G401 (cell line): ENCODE results near the gene TBCD. TPM values are rescaled to one million over a fixed set of nuclear protein-coding genes. Genes with fewer than 3 reads are reported as not detected.

Experiments
- DNase-seq: peaks from one replicate; pipeline ENCODE4 v3.0.0-alpha.2; 2015; ENCODE audit warnings: low spot score
- in situ Hi-C: cut with HindIII; loops from 2 replicates; pipeline ENCODE4 v1.10.0; 2016; ENCODE audit warnings: low sequenced_read_pairs, mixed read lengths
- total RNA-seq: library from RNA; depleted of rRNA; stranded (reverse); fragments of >200 nt; shearing (Covaris generic); gene quantifications from 2 replicates; pipeline ENCODE4 v1.2.3, GENCODE V29; 2014

The TBCD gene
- total RNA-seq, 1 experiment from 2014 or later, result 108 TPM

DNA sequence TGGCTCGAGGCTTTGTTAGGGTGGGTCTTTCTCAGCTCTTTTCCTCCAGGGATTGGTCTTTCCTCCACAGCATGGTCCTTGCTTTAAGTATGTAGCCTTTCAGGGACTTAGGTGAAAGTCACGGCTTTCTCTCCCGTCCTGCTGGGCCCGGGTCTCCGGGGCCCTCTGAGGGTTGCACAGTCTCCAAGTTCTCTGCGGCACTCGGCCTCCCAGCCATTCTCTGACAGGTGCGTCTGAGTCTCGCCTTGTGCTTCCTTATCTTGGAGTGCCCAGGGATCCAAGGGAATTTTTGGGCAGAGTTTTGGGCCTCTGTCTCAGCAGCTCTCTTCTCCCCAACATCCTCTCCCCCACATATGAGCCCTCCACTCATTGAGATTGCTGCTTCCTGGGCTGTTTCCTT is 51.3 kb downstream of the TBCD start:
- in situ Hi-C loops, result no loop called here
- DNase-seq, result no peak

DNA sequence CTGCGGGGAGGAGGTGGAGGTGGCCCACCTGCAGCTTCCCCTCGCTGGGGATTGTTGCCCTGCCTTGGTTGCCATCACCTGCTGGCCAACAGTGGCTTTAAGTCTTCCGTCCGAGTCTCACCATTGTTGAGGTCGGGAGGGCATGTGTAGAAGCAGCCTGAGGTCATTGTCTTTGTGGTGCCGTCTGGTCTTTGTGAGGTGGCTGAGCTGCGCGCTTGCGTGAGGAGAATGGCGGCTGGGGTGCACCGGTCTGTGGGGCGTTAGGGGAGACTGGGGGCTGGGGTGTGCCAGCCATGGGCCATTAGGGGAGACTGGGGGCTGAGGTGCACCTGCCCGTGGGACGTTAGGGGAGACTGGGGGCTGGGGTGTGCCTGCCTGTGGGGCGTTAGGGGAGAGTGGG is 51.7 kb downstream of the TBCD start:
- in situ Hi-C loops, result no loop called here
- DNase-seq, result no peak

DNA sequence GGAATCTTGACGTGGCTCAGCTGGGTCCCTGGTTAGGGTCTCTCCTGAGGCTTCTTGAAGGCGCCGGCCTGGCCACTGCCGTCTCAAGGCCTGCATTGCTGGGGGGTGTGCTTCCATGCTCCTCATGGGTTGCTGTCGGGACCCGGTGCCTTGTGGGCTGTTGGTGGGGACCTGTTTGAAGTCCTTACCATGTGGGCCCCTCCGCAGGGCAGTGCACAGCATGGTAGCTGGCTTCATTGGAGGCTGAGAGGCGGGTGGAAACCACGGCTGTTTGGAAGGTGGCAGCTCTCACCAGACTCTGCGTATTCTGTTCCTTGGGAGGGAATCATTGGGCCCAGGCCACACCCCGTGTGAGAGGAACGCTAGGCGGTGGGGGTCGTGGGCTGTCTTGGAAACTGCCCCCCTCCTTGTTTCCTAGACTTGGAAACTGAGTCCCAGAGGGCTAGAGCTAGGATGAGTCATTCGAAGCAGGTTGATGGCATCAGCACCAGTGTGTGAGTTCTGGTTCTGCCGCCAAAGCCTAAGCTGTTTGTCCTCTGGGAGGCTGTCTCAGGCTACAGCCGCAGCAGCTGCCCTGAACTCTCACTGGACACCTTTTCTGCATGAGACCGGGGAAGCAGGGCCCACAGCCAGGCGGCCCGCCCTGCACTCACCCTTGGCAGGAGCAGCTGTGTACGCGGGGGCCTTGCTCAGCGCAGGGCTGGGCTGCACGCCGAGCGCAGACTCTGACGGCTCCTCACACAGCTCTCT is 52.8 kb downstream of the TBCD start:
- in situ Hi-C loops, result no loop called here
- peak; percentile 41 for DNase-seq

DNA sequence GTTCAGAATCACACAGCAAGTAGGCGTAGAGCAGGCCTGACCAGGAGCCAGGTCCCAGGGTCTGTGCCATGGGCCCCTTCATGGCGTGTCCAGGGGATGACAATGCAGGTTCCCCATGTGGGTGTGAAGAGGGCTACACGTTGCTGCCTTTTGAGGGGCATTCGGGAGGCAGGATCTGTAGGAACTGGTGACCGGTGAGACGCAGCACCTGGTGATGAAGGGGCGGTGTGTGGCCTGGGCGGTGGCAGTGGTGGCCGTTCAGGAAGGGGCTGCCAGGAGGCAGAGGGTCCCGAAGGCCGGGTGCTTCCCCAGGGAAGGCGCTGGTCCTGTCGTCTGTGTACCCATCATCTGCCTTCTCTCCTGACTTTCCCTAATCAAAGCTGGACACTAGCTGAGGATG is 53.4 kb downstream of the TBCD start:
- DNase-seq, result no peak

DNA sequence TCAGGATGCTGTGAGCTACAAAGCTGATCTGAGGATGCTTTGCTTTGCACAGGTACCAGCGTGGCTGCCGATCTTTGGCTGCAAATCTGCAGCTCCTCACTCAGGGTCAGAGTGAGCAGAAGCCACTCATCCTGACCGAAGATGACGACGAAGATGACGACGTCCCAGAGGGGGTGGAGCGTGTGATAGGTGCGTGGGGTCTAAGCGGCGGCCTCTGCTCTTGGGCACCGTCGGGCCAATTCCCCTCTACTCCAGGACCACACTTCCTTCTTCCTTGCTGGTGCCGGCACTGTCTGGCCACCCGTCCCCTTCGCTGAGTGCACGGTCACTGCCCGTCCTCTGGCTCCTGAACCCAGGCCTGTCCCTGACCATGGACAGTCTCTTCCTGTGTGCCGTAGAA is 54.0 kb downstream of the TBCD start:
- no peak for DNase-seq
- in situ Hi-C loops, result no loop called here

More for the DNA sequence above, 53.4 kb downstream of the TBCD start:
- in situ Hi-C loops, result no loop called here

DNA sequence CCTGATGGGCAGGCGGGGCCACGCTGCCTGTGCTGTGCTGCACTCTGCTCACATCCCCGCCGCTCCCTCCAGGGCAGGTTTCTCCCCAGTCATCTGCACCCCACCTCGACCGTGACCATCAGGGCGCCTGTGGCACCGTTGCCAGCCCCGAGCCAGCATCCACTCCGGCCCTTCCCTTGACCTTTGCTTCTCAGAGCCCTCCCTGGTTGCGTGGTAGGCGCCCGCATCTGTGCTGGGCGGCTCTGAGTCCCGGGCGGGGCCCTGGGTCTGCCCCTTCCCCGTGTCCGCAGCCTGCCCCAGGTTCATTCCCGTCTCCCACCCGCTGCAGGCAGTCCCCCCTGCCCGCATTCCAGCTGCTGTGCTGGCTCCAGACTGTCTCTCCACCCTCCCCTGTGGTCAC is 54.8 kb downstream of the TBCD start:
- no peak for DNase-seq
- in situ Hi-C loops, result no loop called here

DNA sequence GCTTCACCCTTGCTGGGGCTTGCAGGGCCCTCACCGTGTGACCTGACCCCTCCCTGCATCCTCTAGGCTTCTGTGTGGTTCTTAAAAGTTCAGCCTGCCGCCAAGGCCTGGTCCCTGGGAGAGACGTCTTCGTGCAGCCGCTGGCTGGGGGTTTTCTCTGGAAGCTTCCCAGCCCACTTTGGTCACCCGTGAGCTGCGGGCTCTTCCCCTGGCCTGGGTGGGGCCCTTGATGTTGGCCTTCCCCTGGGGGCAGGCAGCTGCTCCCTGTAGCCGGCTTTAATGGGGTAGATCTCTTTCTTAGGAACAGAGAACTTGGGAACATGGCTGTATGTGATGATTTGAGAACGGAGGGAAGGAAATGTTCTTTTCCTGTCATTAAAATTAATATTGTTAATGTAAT is 55.2 kb downstream of the TBCD start:
- in situ Hi-C loops, result no loop called here
- no peak for DNase-seq

DNA sequence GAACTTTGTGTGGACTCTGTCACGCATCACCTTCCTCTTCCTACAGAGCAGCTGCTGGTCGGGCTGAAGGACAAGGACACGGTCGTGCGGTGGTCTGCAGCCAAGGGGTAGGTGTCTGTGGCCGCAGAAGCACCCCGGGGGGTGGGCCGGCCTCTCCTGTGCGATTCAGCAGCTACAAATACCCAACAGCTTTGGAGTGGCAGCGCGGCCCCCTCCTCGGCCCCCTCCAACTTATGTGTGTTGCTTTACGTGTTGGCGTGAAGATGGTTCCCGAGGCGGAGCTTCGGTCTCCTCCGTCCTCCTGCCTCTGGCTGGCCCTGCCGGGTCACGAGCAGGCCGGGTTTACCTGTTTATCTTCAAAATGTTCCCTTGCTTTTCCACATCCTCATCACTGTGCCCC is 55.7 kb downstream of the TBCD start:
- no peak for DNase-seq
- in situ Hi-C loops, result no loop called here

DNA sequence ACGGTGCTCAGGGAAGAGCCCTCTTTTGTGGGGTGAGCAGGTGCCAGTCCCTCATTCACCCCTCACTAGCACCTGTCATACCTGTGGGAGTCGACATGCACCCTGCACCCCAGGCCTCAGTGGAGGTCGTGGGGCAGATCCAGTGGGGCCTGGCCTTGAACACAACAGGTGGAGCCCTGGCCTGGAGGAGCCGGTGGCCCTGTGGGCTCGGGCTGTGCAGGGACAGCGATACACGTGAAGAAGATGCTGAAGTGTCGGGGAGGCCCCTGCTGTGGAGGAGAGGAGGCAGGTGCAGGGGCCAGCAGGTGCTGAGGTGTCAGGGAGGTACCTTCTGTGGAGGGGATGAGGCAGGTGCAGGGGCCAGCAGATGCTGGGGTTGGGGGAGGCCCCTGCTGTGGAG is 56.1 kb downstream of the TBCD start:
- in situ Hi-C loops, result no loop called here
- DNase-seq, result no peak

DNA sequence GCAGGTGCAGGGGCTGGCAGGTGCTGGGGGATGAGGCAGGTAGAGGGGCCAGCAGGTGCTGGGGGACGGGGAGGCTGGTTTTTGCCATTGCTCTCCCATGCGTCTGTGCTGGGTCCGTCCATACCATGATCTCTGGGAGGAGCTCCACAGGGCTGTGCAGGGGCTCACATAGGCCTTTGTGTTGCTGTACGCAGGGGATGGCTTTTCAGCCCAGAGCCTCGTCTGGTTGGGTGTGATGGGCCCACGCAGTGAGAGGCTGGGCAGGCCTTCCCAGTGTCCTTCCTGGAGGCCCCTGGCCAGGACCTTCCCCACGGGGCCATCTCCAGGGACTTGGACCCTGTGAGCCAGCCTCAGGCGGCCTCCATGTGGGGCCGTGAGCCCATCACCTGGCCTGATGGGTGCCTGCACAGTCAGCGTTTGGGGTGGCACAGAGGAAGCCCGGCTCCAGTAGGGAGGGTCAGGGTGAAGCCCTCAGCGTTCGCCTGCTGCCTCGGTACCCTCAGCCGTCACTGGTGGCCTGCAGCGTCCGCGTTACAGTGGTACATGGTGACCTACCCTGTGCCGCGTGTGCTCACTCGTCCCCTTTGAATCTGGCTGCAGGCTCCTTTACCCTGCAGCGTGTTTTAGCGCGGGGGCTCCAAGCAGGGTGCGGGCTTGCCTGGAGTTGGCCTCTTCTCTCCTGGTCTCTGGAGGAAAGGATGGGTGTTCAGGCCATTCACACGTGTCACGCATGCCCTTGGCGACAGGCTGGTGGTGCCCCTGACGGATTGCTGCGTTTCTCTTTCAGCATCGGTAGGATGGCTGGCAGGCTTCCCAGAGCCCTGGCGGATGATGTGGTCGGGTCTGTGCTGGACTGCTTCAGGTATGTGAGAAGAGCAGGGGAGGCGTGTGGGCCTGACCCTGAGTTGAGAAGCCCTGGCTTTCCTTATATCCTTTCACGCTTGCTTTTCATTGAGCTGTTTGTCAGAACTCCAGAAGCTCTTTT is 57.3 kb downstream of the TBCD start:
- in situ Hi-C loops, result no loop called here
- peak; percentile 36 for DNase-seq

DNA sequence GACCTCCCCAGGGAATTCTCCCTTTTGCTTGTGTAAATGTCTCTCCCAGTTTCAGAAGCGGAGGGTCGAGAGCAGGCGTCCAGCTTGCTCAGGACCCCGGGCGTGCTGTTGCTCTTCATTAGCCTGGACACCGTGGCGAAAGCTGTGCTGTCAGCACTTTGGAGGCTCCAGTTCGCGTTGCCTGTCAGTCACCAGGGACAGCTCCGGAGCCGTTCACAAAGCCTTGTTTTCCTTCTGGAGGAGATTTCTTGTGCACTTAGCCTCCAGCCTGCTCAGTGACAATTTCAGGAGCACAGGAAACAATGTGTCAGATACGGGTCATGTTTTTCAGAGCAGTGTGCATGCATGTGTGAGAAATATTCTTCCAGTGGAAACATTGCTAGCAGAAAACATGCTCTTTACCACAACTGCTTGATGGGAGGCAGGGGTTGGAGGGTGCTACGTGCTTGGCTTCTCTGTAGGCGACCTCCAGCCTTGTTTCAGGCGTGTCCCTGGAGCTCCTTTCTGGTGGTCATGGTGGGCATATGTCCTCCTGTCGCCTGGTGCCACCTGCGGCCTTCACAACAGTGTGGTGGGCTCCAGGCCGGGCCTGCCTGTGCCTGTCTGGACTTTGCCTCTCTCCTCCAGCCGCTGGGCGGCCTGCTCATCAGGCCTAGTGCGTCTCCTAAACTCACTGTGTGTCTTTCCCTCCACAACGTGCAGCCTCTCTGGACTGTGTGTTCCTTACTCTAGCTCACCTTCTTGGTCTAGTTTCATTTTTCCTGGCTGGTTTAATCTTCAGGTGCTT is 59.0 kb downstream of the TBCD start:
- DNase-seq, result no peak
- in situ Hi-C loops, result no loop called here

DNA sequence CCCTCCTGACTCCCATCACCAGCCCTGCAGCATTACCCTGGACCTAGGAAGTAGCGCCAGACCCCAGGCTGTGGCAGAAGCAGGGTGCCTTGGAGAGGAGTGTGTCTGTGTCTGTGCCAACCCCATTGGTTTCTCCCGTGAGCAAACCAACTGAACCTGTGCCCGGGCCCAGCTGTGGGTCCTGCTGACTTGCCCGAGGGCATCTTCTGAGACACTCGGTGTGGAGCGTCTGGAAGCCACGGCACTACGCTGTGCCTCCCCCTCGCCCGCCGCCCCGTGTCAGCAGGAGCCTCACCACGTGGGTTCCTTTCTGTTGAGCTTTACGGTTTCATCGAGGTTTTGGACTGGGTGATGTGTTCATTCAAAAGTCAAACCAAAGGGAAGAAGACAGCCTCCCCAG is 60.2 kb downstream of the TBCD start:
- DNase-seq, result no peak
- in situ Hi-C loops, result no loop called here

DNA sequence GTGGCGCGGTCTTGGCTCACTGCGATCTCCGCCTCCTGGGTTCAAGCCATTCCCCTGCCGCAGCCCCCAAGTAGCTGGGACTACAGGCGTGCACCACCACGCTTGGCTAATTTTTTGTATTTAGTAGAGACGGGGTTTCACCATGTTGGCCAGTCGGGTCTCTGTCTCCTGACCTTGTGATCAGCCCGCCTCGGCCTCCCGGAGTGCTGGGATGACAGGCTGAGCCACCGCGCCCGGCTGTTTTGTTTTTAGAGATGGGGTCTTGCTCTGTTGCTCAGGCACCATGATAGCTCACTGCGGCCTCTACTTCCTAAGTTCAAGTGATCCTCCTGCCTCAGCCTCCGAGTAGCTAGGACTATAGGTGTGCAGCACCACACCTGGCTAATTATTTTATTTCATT is 60.7 kb downstream of the TBCD start:
- DNase-seq, result no peak
- in situ Hi-C loops, result no loop called here

DNA sequence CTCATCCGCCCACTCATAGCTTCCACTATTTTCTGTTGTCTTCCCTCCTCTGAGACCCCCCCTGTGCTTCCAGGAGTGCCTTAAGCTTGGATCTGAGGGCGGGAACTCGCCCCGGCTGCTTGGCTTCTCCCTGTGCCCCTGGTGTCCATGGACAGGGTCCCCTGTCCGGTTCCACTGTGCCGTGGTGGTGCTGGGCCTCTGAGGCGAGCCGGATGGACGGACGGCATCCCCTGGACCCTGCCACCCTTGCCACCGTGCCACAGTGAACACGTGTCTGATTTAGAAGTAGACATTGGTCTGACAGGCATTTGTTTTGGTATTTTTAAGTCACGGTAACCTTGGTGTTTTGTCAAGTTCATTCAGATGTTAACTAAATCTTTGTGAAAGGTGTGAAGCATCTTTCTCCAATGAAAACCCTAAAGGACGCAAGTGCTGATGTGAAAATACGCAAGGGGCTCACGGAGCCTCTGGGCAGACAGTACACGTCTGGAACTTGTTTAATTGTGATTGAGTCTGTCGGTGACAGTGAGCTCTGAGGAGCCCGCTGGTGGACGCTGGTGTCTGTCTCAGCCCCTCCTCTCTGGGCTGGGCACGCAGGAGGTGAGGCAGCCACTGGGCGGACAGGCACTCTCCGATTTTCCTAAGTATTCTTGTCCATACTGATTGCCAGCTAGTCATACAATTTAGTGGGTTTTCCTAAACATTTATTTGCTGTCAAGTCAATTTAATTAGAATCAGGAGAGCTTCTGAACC is 61.6 kb downstream of the TBCD start:
- DNase-seq, result no peak

DNA sequence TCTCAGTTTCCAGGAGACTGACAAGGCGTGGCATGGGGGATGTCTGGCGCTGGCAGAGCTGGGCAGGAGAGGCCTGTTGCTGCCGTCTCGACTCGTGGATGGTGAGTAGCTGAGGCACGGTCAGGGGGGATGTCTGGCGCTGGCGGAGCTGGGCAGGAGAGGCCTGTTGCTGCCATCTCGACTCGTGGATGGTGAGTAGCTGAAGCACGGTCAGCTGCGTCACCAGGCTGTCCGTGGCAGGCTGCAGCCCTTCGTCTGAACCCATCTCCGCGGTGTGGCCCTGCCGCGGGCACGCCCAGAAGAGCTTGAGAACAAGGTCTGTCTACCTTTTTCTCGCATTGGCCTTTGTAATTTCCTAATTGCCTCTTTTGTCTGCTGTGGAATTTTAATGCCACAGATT is 63.0 kb downstream of the TBCD start:
- in situ Hi-C loops, result no loop called here
- DNase-seq, result no peak

More for the DNA sequence above, 61.6 kb downstream of the TBCD start:
- in situ Hi-C loops, result no loop called here

DNA sequence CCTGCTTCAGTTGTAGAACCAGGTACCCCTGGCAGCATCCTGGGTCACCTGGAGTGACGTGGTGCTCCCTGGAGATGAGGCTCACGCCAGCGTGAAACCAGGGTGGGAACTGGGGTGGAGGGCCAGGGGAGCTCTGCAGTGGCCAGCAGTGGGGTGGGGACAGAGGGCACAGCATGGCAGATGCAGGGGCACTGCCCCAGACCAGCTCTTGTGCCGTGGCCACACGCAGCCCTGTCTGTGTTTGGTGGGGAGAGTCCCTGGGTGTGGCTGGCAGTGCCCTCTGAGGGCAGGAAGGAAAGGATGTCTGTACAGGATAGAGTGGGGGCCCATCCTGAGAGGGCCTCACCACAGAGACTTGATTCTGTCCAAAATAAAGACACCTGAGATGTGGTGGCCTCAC is 63.5 kb downstream of the TBCD start:
- DNase-seq, result no peak
- in situ Hi-C loops, result no loop called here

DNA sequence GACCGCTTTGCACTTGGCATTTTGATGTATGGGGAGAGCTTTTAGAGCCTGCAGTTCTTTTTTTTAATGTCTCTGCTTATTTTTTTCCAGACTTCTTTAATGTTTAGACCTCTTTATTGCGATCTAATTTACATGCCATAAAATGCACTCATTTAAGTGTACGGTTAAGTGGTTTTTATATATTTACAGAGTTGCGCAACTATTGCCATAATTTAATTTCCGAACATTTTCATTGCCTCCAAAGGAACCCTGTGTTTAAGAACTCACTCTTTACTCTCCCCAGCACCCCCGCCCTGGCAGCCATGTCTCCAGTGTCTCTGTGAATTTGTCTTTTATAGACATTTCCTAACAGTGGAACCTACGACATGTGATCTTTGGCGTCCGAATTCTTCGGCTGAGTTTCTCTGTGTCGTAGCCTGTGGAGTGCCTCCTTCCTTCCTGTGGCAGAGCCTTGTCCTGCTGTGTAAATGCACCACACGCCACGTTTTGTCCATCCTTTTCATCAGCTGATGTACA is 64.0 kb downstream of the TBCD start:
- in situ Hi-C loops, result no loop called here
- no peak for DNase-seq

DNA sequence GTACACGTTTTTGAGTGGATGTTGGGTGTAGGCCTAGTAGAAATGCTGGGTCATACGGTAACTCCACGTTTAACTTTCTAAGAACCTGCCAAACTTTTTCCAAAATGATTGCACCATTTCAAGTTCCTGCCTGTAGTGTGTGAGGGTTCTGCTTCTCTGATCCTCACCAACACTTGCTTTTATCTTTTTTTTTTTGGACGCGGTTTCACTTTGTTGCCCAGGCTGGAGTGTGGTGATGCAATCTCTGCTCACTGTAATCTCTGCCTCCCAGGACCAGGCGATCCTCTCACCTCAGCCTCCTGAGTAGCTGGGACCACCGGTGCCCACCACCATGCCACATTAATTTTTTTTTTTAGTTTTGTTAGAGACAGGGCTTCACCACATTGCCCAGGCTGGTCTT is 64.5 kb downstream of the TBCD start:
- in situ Hi-C loops, result no loop called here
- DNase-seq, result no peak

DNA sequence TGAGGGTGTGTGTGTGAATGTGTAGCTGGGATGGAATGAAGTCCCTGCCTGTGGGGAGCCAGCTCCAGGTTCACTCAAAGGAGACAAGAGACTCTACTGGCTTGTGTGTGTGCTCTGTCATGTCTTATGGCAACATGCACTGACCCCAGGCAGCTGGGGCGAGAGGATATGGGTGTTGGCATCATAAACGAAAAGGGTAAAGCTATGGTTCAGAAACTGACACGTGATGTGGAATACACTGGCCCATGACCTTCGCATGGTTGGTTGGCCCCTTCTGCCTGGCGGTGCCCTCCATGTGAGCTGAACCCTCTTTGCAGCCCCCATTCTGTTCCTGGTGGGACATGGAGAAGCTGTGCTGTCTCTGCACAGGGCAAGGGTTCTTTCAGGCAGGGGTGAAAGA is 66.1 kb downstream of the TBCD start:
- in situ Hi-C loops, result no loop called here
- DNase-seq, result no peak
